Breast epithelium (tissue), 4 donors: Measurements from ENCODE around the gene PTPRN2. TPM values are rescaled to one million over a fixed set of nuclear protein-coding genes. Genes with fewer than 3 reads are reported as not detected.
"Not testable (repeated sequence)": the region's sequence is repeated elsewhere in the genome, so short reads cannot be mapped to it uniquely, and the experiment has no call there.

Source experiments
- DNase-seq, 2 donors: peaks; one replicate each; pipeline ENCODE4 v3.0.0-alpha.2; 2019; ENCODE audit warnings: low spot score in 2 of 2
- H3K27ac ChIP-seq, 2 donors: fragments of 200-600 bp; sonication (generic) in 1 of 2; one replicate each; pipeline ENCODE4 v1.5.1; 2016 to 2019; ENCODE audit warnings: mild to moderate bottlenecking in 1 of 2
- H3K27me3 ChIP-seq, 2 donors: fragments of 200-600 bp; sonication (generic) in 1 of 2; one replicate each; pipeline versions ENCODE4 v1.5.1 to v1.6.0; 2017 to 2019; ENCODE audit warnings: control low read depth in 1 of 2, mild to moderate bottlenecking in 1 of 2
- H3K36me3 ChIP-seq: fragments of 200-600 bp; one replicate; pipeline ENCODE4 v1.5.1; 2019
- H3K4me1 ChIP-seq, 2 donors: fragments of 200-600 bp; sonication (generic); one replicate each; pipeline ENCODE4 v1.5.1; 2016 to 2019; ENCODE audit warnings: control low read depth in 1 of 2
- H3K4me3 ChIP-seq, 3 donors: fragments of 200-600 bp; sonication (generic); 1 replicate in 2 of 3; 2 replicates in 1 of 3; pipeline ENCODE4 v1.5.1; 2016 to 2019; ENCODE audit warnings: mild to moderate bottlenecking in 3 of 3, moderate library complexity in 2 of 3
- H3K9me3 ChIP-seq, 2 donors: fragments of 200-600 bp; sonication (generic) in 1 of 2; one replicate each; pipeline ENCODE4 v1.5.1; 2016 to 2019; ENCODE audit warnings: control low read depth in 1 of 2
- POLR2A ChIP-seq: fragments of 450-650 bp; IDR thresholded peaks from one replicate; pipeline ENCODE4 v1.6.1; 2016; ENCODE audit warnings: antibody characterized with exemption, mild to moderate bottlenecking, moderate library complexity
- POLR2AphosphoS5 ChIP-seq, 3 donors: sonication (generic); formaldehyde crosslinking; IDR thresholded peaks; one replicate each; pipeline ENCODE4 v1.6.1; 2017; ENCODE audit warnings: antibody characterized with exemption in 3 of 3
- intact Hi-C: fragments of 100-400 bp; cut with DNase I; formaldehyde crosslinking; loops from one replicate; pipeline ENCODE4 v1.15.1; 2023; ENCODE audit warnings: low total_unique reads
- total RNA-seq, 3 donors: library from RNA; depleted of rRNA; stranded (reverse); fragments of >200 nt; gene quantifications; one replicate each; pipeline ENCODE4 v1.1.0, GENCODE V29; 2016
- TF ChIP-seq, protein P1 (sequence below), 3 donors: fragments of 450-650 bp; IDR thresholded peaks; one replicate each; pipeline ENCODE4 v1.5.1; 2016 to 2017; ENCODE audit warnings: antibody characterized with exemption in 3 of 3, mild to moderate bottlenecking in 3 of 3, moderate library complexity in 3 of 3

Gene PTPRN2
- total RNA-seq, 3 donors from 2014 or later = 1.6 to 2.2 (median 2.2) TPM

DNA sequence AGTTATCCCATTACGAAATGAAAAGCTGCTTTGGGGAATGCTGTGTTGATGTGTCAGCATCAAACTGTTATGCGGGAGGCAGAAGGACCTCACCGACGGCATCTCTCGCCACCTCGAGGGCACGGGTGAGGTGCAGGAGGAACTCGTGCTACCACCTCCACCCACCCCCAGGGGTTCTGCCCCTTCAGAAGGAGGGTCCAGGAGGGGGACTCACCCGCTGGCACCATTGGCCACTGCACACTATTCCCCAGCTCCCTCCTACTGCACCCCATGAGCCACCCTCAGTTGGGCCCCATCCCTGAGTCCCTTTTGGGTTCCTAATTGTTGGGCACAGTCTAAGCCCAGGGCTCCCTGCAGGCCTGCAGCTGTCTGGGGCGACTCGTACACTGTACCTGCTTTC lies 236.6 kb downstream of the PTPRN2 start:
- Histone ChIP-seq H3K4me3 (no peak overlapping the region), H3K27ac (no peak overlapping the region), H3K4me1 (no peaks in the 10 kb centered on the region), H3K36me3 (no peaks in the 10 kb centered on the region), H3K27me3 (peaks cover 0 to 18% of the 10 kb centered on the region in 2 donors), H3K9me3 (peaks cover 17 to 24% of the 10 kb centered on the region in 2 donors)
- DNase-seq = peak in 1 of 2 donors; percentile 43
- intact Hi-C loops = no loop called here
- TF ChIP-seq POLR2AphosphoS5 (IDR thresholded peaks at IDR 0.05) (no peak), POLR2A (no peak)
- TF ChIP-seq, protein P1, sequence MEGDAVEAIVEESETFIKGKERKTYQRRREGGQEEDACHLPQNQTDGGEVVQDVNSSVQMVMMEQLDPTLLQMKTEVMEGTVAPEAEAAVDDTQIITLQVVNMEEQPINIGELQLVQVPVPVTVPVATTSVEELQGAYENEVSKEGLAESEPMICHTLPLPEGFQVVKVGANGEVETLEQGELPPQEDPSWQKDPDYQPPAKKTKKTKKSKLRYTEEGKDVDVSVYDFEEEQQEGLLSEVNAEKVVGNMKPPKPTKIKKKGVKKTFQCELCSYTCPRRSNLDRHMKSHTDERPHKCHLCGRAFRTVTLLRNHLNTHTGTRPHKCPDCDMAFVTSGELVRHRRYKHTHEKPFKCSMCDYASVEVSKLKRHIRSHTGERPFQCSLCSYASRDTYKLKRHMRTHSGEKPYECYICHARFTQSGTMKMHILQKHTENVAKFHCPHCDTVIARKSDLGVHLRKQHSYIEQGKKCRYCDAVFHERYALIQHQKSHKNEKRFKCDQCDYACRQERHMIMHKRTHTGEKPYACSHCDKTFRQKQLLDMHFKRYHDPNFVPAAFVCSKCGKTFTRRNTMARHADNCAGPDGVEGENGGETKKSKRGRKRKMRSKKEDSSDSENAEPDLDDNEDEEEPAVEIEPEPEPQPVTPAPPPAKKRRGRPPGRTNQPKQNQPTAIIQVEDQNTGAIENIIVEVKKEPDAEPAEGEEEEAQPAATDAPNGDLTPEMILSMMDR (IDR thresholded peaks at IDR 0.05) = no peak

DNA sequence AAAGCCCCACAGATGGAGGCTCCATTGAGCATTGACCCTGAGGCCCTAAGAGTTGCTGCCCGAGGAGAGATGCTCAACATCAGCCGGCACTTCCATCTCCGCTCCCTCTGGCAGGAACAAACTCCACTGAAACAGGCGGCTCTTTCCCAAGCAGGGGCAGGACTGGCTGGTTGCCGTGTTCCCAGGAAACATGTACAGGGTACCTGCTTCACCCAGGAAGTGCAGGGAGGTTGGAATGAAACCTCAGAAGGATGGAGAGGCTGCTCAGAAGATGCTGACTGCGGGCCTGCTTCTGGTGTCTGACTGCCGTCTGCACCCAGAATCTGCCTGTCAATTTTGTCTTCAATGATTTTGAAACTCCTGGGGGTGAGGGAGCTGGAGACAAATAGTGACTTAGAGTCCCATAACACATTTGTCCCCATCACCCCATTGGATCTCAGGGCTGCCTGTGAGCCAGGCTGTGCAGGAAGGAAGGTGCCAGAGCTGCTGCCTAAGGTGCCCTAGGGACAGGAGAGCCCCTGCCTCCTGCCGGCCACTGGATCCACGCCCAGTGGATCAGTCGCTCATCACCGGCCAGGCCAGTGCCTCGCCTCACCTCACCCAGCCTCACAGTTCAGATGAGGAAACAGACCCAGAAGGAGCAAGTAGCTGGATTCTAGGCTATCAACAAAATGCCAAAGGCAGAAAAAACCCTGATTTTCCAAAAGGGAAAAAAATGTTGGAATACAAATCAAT lies 237.3 kb downstream of the PTPRN2 start:
- DNase-seq = peak in 1 of 2 donors; percentile 24
- Histone ChIP-seq H3K27ac (no peak overlapping the region), H3K27me3 (peaks cover 0 to 18% of the 10 kb centered on the region in 2 donors), H3K9me3 (peaks cover 14 to 17% of the 10 kb centered on the region in 2 donors), H3K4me3 (no peak overlapping the region), H3K4me1 (no peaks in the 10 kb centered on the region), H3K36me3 (no peaks in the 10 kb centered on the region)
- TF ChIP-seq, protein P1 (IDR thresholded peaks at IDR 0.05) = no peak
- TF ChIP-seq POLR2AphosphoS5 (IDR thresholded peaks at IDR 0.05) (no peak), POLR2A (no peak)
- intact Hi-C loops = no loop called here

DNA sequence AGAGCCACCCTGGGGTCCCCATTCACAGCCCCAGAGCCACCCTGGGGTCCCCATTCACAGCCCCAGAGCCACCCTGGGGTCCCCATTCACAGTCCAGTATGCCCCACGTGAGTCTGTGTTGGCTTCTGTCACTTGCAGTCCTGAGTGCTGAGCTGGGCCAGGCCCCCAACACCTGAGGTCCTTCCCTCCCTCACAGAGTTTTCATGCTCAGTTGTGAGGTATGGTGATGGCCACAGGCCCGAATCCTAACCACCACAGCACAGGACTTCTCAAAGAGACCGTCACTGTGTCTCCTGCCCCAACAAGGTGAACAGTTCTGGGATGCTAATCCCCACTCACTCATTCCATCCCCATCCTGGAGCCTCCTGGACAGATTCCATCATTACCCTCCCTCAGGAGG lies 239.2 kb downstream of the PTPRN2 start:
- Histone ChIP-seq H3K27ac (no peak overlapping the region), H3K4me1 (no peaks in the 10 kb centered on the region), H3K4me3 (no peak overlapping the region), H3K27me3 (peaks cover 0 to 18% of the 10 kb centered on the region in 2 donors), H3K36me3 (no peaks in the 10 kb centered on the region), H3K9me3 (peaks cover 0 to 5% of the 10 kb centered on the region in 2 donors)
- TF ChIP-seq POLR2A (no peak), POLR2AphosphoS5 (IDR thresholded peaks at IDR 0.05) (no peak)
- TF ChIP-seq, protein P1 (IDR thresholded peaks at IDR 0.05) = no peak
- intact Hi-C loops = no loop called here
- no peak for DNase-seq

DNA sequence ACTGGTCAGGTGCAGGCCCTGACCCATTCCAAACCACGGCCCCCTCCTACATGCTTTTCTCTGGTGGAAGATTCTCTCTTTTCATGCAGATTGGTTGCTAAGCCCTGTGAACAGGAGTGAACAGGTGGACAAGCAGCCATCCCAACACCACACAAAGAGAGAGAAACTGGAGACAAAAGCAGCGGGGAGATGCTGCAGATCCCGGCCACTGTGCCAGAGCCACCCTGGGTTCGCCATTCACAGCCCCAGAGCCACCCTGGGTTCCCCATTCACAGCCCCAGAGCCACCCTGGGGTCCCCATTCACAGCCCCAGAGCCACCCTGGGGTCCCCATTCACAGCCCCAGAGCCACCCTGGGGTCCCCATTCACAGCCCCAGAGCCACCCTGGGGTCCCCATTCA lies 239.6 kb downstream of the PTPRN2 start:
- intact Hi-C loops, H3K36me3 ChIP-seq, H3K4me1 ChIP-seq, H3K4me3 ChIP-seq, H3K27ac ChIP-seq, H3K9me3 ChIP-seq: not testable (repeated sequence)
- peaks cover 0 to 18% of the 10 kb centered on the region in 2 donors for H3K27me3 ChIP-seq
- DNase-seq = peak in 1 of 2 donors; percentile 17

DNA sequence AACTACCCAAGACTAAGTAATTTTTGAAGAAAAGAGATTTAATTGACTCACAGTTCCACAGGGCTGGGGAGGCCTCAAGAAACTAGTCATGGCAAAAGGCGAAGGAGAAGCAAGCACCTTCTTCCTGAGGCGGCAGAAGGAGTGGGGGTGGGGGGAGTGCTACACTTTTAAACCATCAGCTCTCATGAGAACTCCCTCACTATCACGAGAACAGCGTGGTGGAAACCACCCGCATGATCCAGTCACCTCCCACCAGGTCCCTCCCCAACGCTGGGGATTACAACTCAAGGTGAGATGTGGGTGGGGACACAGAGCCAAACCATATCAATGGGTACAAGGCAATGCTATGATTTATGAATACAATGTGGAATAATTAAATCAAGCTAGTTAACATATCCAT lies 241.9 kb downstream of the PTPRN2 start:
- Histone ChIP-seq H3K4me3 (no peak overlapping the region), H3K9me3 (peaks cover 0 to 8% of the 10 kb centered on the region in 2 donors), H3K27me3 (peaks cover 0 to 9% of the 10 kb centered on the region in 2 donors), H3K4me1 (no peaks in the 10 kb centered on the region), H3K27ac (no peak overlapping the region), H3K36me3 (no peaks in the 10 kb centered on the region)
- no peak for TF ChIP-seq POLR2A
- no peak for DNase-seq
- intact Hi-C loops = no loop called here

DNA sequence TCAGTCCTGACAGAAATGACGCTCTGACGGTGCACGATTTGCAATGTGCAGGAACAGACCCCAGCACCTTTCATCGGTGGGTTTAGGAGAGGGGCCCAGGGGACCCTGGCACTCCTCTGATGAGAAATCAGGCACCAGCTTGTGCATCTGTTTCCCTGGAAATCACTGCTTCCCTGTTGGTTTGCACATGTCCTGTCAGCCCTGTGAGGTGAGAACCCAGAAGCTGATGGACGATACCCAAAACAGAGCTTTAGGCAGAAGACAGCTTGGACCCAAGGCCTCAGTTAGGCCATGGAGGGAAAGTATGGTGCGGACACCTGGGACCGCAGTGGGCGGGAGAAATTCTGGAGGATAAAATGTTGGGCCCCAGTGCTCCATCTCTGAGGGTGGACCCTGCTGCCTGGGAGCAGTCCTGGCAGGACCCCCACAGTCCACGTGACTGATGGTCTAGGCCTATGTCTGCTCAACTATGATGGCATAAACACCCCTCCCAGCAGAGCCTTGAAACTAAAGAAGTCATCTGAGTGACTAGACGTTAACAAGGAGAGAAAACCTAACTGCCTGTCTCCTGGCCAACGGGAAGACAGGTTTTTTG lies 242.8 kb downstream of the PTPRN2 start:
- DNase-seq = peak in 1 of 2 donors; percentile 7
- intact Hi-C loops = no loop called here
- H3K27me3 ChIP-seq = peaks cover 0 to 2% of the 10 kb centered on the region in 2 donors
- H3K4me1 ChIP-seq = no peaks in the 10 kb centered on the region
- H3K27ac ChIP-seq = no peak overlapping the region
- no peak overlapping the region for H3K4me3 ChIP-seq
- H3K36me3 ChIP-seq = no peaks in the 10 kb centered on the region
- TF ChIP-seq, protein P1 (IDR thresholded peaks at IDR 0.05) = no peak
- TF ChIP-seq POLR2A (no peak), POLR2AphosphoS5 (IDR thresholded peaks at IDR 0.05) (no peak)
- peaks cover 0 to 8% of the 10 kb centered on the region in 2 donors for H3K9me3 ChIP-seq
